Measurements from ENCODE around the gene CCR5AS.
A peak's percentile ranks its signal among the peaks of the same experiment; 100 is the strongest.

CCR5AS gene

DNA sequence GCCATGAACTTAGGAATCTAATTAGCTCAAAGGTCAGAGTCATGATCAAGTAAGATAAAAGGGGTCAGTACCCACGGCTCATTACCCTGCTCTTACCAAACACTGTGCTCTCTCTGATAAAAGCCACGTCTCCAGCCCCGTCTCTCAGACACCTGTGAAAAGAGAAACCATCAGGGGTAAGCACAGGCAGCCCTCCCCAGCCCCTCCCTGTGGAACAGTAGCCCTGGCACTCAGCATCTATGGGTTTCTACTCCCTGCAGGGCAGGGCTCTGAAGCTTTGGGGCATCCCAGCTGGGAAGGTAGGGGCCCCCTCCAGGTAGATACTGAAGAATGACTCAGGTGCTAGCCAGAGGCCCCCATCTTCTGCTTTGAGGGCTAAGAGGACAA is 47.3 kb upstream of the CCR5AS start:
- no peak for TF ChIP-seq POLR2A (IDR thresholded peaks at IDR 0.05)
- TF ChIP-seq, protein P1, sequence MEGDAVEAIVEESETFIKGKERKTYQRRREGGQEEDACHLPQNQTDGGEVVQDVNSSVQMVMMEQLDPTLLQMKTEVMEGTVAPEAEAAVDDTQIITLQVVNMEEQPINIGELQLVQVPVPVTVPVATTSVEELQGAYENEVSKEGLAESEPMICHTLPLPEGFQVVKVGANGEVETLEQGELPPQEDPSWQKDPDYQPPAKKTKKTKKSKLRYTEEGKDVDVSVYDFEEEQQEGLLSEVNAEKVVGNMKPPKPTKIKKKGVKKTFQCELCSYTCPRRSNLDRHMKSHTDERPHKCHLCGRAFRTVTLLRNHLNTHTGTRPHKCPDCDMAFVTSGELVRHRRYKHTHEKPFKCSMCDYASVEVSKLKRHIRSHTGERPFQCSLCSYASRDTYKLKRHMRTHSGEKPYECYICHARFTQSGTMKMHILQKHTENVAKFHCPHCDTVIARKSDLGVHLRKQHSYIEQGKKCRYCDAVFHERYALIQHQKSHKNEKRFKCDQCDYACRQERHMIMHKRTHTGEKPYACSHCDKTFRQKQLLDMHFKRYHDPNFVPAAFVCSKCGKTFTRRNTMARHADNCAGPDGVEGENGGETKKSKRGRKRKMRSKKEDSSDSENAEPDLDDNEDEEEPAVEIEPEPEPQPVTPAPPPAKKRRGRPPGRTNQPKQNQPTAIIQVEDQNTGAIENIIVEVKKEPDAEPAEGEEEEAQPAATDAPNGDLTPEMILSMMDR (IDR thresholded peaks at IDR 0.05 in 4 of 5, conservative IDR thresholded peaks at IDR 0.05 in 1 of 5): no peak
- no peaks in the 10 kb centered on the region for H3K27me3 ChIP-seq
- H3K9me3 ChIP-seq: no peaks in the 10 kb centered on the region
- no peaks in the 10 kb centered on the region for H3K4me1 ChIP-seq
- no peak for DNase-seq
- no peaks in the 10 kb centered on the region for H3K36me3 ChIP-seq
- H3K27ac ChIP-seq: no peak overlapping the region
- intact Hi-C loops (cut with DNase I; ENCODE audit: low total_unique reads): no loop called here
- in situ Hi-C loops (cut with MboI; ENCODE audit: low sequenced_read_pairs in 4 of 4): no loop called here
- ATAC-seq: no peak
- no peak overlapping the region for H3K4me3 ChIP-seq

DNA sequence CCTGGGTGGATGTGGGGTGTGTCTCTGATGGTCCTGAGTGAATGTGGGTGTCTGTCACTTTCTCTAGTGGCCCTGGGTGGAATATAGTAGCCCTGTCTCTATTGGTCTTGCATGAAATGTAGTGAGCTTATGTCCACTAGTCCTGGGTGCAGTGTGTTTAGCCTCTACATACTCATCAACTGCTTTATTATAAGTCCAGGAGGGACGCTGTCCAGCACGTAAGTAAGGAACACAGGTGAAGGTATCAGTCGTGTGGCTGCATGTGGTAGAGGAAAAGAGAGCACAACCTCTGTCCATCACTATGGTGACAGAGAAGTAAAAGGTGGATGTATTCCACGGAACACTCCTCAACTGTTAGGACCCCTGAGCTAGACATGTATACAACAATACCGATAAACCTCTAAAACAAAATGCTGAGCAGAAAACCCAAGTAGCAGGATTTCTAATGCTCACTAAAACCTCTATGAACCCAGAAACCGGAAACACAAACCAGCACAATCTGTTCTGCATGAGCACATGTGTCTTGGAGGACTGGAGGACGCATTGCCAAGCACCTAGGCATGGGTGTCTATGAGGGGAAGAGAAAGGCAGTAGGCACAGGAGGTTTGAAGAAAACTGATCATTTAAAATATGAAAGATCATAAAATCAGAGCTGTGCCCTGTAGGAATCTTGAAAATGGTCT is 46.8 kb upstream of the CCR5AS start:
- in situ Hi-C loops (cut with MboI; ENCODE audit: low sequenced_read_pairs in 4 of 4): no loop called here
- Histone ChIP-seq H3K9me3 (no peaks in the 10 kb centered on the region), H3K27me3 (no peaks in the 10 kb centered on the region), H3K4me3 (no peak overlapping the region), H3K27ac (no peak overlapping the region), H3K4me1 (no peaks in the 10 kb centered on the region), H3K36me3 (no peaks in the 10 kb centered on the region)
- no peak for DNase-seq
- intact Hi-C loops (cut with DNase I; ENCODE audit: low total_unique reads): no loop called here
- TF ChIP-seq, protein P1 (IDR thresholded peaks at IDR 0.05 in 4 of 5, conservative IDR thresholded peaks at IDR 0.05 in 1 of 5): no peak
- TF ChIP-seq POLR2A (IDR thresholded peaks at IDR 0.05): no peak
- ATAC-seq: no peak

DNA sequence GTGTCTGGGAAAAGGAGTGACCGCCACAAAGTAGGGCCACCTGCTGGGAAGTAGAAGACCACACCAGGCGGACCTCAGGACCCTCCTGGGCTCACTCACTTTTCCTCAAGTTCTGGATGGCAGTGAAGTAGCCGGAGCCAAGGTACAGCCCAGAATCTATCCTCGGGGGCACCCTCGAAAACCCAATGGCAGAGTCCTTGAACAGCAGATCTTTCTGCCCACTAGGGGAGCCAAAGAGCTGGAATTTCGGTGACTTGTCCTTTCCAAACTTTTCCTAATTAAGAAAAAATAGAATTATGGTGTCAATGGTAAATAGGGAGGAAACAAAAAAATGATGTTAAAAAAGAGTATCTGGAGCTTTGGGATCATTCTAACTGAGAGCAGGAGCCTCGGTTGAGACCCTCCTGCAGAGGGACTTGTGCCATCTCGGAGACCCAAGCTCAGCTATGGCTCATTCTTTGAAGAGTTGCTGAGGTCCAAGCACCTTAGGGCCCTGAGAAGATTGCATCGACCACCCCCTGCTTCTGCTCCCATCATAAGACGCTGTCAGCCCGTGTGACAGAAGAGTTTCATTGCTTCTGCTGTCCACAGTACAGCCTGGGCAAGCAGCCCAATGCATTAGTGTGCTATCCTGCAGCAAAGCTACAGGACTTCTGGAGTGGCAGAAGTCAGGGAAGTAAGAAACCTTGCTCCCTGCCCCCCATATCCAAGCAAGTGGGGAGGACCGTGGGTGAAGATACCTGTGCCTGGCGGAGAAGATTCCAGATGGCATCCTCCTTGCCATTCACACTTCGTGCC is 43.1 kb upstream of the CCR5AS start:
- intact Hi-C loops (cut with DNase I; ENCODE audit: low total_unique reads) (no loop called here), in situ Hi-C loops (cut with MboI; ENCODE audit: low sequenced_read_pairs in 4 of 4) (no loop called here)

DNA sequence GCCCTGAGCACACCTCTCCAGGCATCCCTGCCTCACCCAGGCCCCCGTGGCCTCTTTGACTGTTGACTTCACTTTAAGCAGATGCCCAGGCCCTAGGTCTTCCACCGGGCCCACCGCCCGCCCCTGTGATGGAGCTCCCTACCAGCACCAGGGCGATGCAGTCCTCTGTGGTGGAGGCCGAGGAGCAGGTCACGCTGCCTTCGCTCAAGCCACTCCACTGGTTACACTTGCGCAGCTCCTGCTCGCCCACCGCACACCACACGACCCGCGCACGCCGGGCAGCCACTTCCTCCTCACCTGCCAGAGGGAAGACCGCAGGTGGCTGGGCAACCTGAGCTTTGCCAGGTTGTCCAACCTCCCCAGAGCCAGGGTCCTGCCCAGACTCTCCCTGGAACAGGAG is 41.9 kb upstream of the CCR5AS start:
- in situ Hi-C loops (cut with MboI; ENCODE audit: low sequenced_read_pairs in 4 of 4): no loop called here
- intact Hi-C loops (cut with DNase I; ENCODE audit: low total_unique reads): no loop called here
- no peak for ATAC-seq

More for the DNA sequence above, 43.1 kb upstream of the CCR5AS start:
- ATAC-seq (peak in 1 of 2 donors; percentile 51), DNase-seq (no peak)
- no peak overlapping the region for H3K27ac ChIP-seq
- H3K9me3 ChIP-seq: no peaks in the 10 kb centered on the region
- TF ChIP-seq, protein P1 (IDR thresholded peaks at IDR 0.05 in 4 of 5, conservative IDR thresholded peaks at IDR 0.05 in 1 of 5): peak; percentile 18 to 54 (median 21)
- TF ChIP-seq POLR2A (IDR thresholded peaks at IDR 0.05): no peak
- H3K4me1 ChIP-seq: no peaks in the 10 kb centered on the region
- no peaks in the 10 kb centered on the region for H3K36me3 ChIP-seq
- H3K4me3 ChIP-seq: no peak overlapping the region
- H3K27me3 ChIP-seq: no peaks in the 10 kb centered on the region

More for the DNA sequence above, 41.9 kb upstream of the CCR5AS start:
- H3K27ac ChIP-seq: no peak overlapping the region
- H3K27me3 ChIP-seq: no peaks in the 10 kb centered on the region
- TF ChIP-seq, protein P1 (IDR thresholded peaks at IDR 0.05 in 4 of 5, conservative IDR thresholded peaks at IDR 0.05 in 1 of 5): no peak
- no peak for TF ChIP-seq POLR2A (IDR thresholded peaks at IDR 0.05)
- H3K9me3 ChIP-seq: no peaks in the 10 kb centered on the region
- no peak for DNase-seq
- no peaks in the 10 kb centered on the region for H3K4me1 ChIP-seq
- no peak overlapping the region for H3K4me3 ChIP-seq
- H3K36me3 ChIP-seq: no peaks in the 10 kb centered on the region
